ENCODE measurements around the gene LYST. TPM values are rescaled to one million over a fixed set of nuclear protein-coding genes. Genes with fewer than 3 reads are reported as not detected.

Gene LYST
- total and polyA plus RNA-seq, 2 of the 8 experiments (the other 6 are each of a cell fraction or from before 2014, with no cell fraction given) = 0.29 to 0.58 TPM

DNA sequence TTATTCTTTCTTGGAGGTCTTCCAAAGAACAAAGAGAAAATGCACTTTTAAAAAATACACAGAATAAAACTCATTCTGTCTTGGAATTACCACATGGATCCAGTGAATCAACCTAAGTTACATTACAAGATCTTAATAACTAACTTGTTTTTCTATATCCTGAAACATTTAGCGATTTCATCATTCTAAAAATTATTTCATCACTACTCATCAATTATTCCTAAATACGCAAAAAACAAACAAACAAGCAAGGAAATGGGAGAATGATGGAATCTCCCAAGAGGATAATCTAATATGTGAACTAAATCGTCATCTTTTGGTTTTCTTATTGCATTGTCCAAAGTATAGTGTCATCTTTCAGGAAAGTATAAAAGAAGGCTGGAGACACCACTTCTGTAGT lies 178.6 kb downstream of the LYST start:
- DNase-seq (ENCODE audit: low read depth in 1 of 2, low spot score in 2 of 2) (no peak), FAIRE-seq (no peak)
- Histone ChIP-seq H3K9ac (replicated peaks in 1 of 4; ENCODE audit: extremely low read depth in 1 of 4, low read depth in 3 of 4, low read length in 3 of 4) (no peak overlapping the region), H3K4ac (replicated peaks; ENCODE audit: insufficient read length, low read depth, low read length) (no peak overlapping the region), H3K27ac (ENCODE audit: low read depth, low read length) (no peak overlapping the region), H3K27me3 (replicated peaks in 1 of 4; ENCODE audit: control insufficient read depth in 3 of 4, extremely low read depth in 1 of 4, insufficient read depth in 3 of 4, low read length in 3 of 4) (no peaks in the 10 kb centered on the region), H3K79me2 (ENCODE audit: control insufficient read depth in 1 of 2, insufficient read depth in 2 of 2, low read length in 2 of 2) (no peaks in the 10 kb centered on the region), H2BK20ac (ENCODE audit: low read length) (no peak overlapping the region), H4K5ac (ENCODE audit: insufficient read length, low read depth, low read length) (no peak overlapping the region), H3K14ac (ENCODE audit: insufficient read length) (no peak overlapping the region), H4K8ac (ENCODE audit: extremely low read depth, insufficient read depth, low read length) (no peak overlapping the region), H2BK12ac (ENCODE audit: low read depth, low read length) (no peak overlapping the region), H2BK120ac (replicated peaks; ENCODE audit: low read depth, low read length) (no peak overlapping the region), H3K18ac (ENCODE audit: extremely low read depth, low read length) (no peak overlapping the region), H3K79me1 (ENCODE audit: low read depth, low read length) (no peaks in the 10 kb centered on the region), H3K23ac (ENCODE audit: insufficient read length) (no peak overlapping the region), H3K36me3 (ENCODE audit: control insufficient read depth in 2 of 4, insufficient read depth in 4 of 4, low read length in 3 of 4) (no peaks in the 10 kb centered on the region), H2BK5ac (ENCODE audit: low read depth, low read length) (no peak overlapping the region), H3K56ac (replicated peaks; ENCODE audit: insufficient read length, low read depth, low read length) (no peak overlapping the region), H3K4me1 (replicated peaks in 1 of 4; ENCODE audit: control insufficient read depth in 3 of 4, insufficient read depth in 4 of 4, low read length in 3 of 4) (no peaks in the 10 kb centered on the region; a peak in 1 of 7 replicates), H3K4me3 (ENCODE audit: extremely low read depth in 1 of 4, insufficient read depth in 2 of 4, low read depth in 3 of 4, low read length in 4 of 4) (no peak overlapping the region), H4K20me1 (replicated peaks in 1 of 2; ENCODE audit: control insufficient read depth in 1 of 2, insufficient read depth in 2 of 2, low read length in 2 of 2) (peaks cover 0 to 2% of the 10 kb centered on the region in 2 experiments), H2AFZ (ENCODE audit: low read length) (no peak overlapping the region), H3K9me3 (ENCODE audit: insufficient read depth in 2 of 2, low read depth in 1 of 2, low read length in 1 of 2) (no peaks in the 10 kb centered on the region), H3K4me2 (ENCODE audit: insufficient read depth in 1 of 2, low read depth in 2 of 2, low read length in 2 of 2) (no peak overlapping the region), H4K91ac (replicated peaks; ENCODE audit: insufficient read length, low read length) (no peak overlapping the region), H2BK15ac (ENCODE audit: low read length) (no peak overlapping the region), H3K23me2 (ENCODE audit: low read depth, low read length) (no peaks in the 10 kb centered on the region; the same call in 1 of the 2 replicates), H2AK5ac (ENCODE audit: low read depth, low read length) (no peak overlapping the region)
- WGBS, 2 experiments (ENCODE audit: extremely low coverage in 1 of 2, insufficient coverage in 1 of 2, insufficient read length in 1 of 2, insufficient replicate concordance in 2 of 2, low coverage in 1 of 2, low lambda C conversion rate in 2 of 2, missing lambda C conversion rate in 1 of 2) = 94 to 96% methylated on average over 2 to 3 of the region's 3 CpGs
- ChIA-PET POLR2A (ENCODE audit: partially characterized antibody) (no interaction called here), CTCF (ENCODE audit: partially characterized antibody) (interaction anchor here (1.3 to 3.1 kb wide), 2 partner anchors 44 to 89 kb away, joined by 3 to 11 read pairs; no protein-coding TSS in a partner anchor)
- TF ChIP-seq SIN3A (conservative IDR thresholded peaks at IDR 0.05 in 1 of 2, IDR thresholded peaks at IDR 0.05 in 1 of 2; ENCODE audit: low read depth in 1 of 2, low read length in 2 of 2) (no peak), SUZ12 (IDR thresholded peaks at IDR 0.05; ENCODE audit: low read length) (no peak), HDAC6 (IDR thresholded peaks at IDR 0.05; ENCODE audit: low read depth, low read length) (no peak), RFX5 (IDR thresholded peaks at IDR 0.05; ENCODE audit: borderline replicate concordance, low read depth, low read length) (no peak), RAD21 (IDR thresholded peaks at IDR 0.05 in 1 of 2, conservative IDR thresholded peaks at IDR 0.05 in 1 of 2; ENCODE audit: low read depth in 2 of 2, low read length in 2 of 2) (no peak), EGR1 (IDR thresholded peaks at IDR 0.05; ENCODE audit: borderline replicate concordance, low read depth, low read length) (no peak), POU5F1 (IDR thresholded peaks at IDR 0.05; ENCODE audit: low read depth, low read length) (no peak), KDM4A (IDR thresholded peaks at IDR 0.05; ENCODE audit: low read depth, low read length, severe bottlenecking) (no peak), SP4 (IDR thresholded peaks at IDR 0.05; ENCODE audit: low read length) (no peak)
- TF ChIP-seq, protein P1, sequence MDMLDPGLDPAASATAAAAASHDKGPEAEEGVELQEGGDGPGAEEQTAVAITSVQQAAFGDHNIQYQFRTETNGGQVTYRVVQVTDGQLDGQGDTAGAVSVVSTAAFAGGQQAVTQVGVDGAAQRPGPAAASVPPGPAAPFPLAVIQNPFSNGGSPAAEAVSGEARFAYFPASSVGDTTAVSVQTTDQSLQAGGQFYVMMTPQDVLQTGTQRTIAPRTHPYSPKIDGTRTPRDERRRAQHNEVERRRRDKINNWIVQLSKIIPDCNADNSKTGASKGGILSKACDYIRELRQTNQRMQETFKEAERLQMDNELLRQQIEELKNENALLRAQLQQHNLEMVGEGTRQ (IDR thresholded peaks at IDR 0.05; ENCODE audit: low read length) = no peak

Data from H1 (cell line).